ENCODE data around the gene LRRC55.
"Not testable (repeated sequence)": the region's sequence is repeated elsewhere in the genome, so short reads cannot be mapped to it uniquely, and the experiment has no call there.

Gene LRRC55

DNA sequence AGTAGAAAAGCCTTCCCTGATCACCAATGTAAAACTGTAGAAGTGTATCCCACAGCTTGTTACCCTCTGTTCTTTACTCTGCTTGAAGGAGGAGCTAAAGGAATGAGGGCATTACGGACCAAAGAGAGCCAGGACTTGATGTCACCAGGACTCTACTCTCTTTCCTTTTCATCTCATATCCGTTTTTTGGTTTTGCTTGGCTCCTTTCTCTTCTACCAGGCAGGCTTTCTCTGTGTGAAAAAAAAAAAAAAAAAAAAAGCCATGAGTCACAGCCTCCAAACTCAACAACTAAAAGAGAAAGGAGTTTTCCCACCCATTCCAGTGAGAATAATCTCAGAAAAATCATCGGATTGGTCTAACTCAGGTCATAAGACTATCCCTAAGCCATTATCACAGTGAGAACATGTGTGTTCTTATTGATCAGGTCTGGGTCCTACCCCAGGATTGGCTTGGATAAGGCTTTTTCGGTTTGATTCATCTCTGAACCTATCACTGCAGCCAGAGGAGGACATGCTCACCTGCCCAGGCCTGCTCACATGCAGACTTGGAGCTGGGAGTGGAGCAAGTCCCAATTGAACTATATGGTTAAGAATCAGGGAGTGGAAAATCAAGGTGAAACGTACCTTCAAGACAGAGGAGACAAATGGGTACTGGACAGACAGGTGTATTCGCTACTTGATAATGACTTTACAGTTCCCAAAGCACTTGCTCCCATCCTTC lies 19.4 kb upstream of the LRRC55 start:
- DNase-seq, result no peak

- no peak for DNase-seq
Measured at GRCh38 chr11:57163160-57163868, 18.4 kb upstream of the LRRC55 start.

GRCh38 chr11:57164317-57164716 lies 17.4 kb upstream of the LRRC55 start:
- DNase-seq, result no peak

GRCh38 chr11:57167125-57167846 lies 14.5 kb upstream of the LRRC55 start:
- DNase-seq, result no peak

- DNase-seq, result not testable (repeated sequence)
Measured at GRCh38 chr11:57169732-57170313, 11.9 kb upstream of the LRRC55 start.

- no peak for DNase-seq
Measured at GRCh38 chr11:57172031-57172430, 9.7 kb upstream of the LRRC55 start.

DNA sequence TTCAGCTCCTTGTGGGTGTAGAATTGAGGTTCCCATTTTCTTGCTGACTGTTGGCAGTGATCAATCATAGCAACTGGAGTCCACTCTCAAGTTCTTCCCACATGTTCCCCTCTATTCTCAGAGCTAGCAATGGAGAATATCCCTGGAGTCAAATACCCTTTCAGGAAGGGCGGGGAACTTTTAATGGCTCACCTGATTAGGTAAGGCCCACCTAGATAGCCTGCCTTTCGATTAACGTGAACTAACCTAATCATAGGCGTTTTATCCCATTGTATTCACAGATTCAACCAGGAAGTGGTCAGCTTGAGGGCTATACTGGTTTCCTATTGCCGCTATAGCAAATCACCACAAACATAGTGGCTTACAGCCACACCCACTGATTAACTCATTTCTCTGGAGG lies 7.1 kb upstream of the LRRC55 start:
- no peak for DNase-seq

DNA sequence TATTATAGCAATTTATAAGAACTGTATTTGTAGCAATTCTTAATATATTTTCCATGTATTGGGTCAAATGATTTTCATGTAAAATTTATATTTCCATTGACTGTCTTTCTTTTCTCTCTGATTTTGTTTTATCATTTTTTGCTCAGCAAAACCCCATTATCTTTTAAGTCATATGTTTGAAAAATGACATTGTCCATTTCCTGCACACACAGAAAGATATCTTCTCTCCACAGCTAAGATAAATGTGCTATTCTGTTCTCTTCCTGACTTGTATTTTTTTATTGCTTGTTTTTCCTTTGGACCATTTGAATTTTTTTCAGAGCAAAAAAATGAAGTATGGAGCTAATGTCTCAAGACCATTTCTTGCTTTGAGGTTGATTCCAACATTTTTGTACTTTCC lies 6.3 kb upstream of the LRRC55 start:
- DNase-seq, result no peak

DNA sequence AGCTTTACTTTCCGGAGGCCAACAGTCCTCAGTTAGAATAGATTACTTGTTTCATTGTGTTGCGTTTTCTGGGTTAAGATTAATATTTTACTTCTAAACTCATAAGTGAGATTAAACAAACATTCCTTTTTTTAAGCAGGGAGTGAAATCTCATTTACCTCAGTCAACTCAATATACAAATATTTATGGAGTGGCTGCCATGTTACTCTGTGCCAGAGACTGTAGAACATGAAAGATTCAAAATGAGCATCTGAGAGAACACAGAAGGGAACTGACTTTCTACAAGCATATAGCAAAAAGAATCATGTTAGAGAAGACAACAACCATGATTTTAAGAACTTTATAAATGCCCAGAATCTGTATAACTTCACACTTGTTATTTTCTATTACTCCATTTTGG lies 3.4 kb upstream of the LRRC55 start:
- DNase-seq, result no peak

DNA sequence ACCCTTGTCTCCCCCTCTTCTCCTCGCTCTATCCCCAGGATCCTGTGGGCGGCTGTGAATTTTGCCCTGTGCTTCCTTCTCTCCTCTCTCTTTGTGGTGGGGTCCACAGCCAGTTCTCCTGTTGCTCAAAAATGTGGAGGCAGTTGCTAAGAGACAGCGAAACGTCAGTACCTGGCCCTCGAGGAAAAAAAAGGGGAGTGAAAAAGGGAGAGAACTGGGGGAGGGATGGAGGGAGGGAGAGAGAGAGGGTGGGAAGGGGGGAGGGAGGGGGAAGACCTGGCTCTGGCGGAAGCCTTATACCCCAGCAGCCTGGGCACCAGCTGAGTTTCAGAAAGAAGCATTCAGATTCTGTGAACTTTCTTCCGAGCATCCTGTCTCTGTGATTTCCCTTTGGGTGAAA lies 2.1 kb upstream of the LRRC55 start:
- no peak for DNase-seq

DNA sequence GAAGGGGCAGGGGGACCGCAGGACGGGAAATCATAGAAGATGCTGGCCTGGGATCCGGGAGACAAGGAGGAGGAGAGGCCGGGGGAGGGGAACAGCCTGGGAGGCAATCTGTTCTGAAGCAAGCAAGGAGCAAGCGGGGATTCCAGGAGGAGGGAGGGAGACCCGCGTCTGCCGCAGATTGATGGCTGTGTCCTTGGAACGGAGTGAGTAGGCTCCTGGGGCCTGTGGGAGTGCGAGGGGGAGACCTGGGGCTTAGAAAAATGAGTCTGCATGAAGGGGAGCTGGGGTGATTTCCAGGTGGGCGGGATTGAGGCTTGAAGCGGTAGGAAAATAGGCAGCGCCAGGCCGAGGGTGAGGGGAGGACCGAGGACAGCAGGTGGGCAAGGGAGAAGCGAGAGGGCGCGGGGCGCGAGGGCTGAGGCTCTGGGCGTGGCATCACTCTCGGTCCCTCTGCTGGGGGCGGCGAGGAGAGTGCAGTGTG lies 1.6 kb upstream of the LRRC55 start:
- no peak for DNase-seq

DNA sequence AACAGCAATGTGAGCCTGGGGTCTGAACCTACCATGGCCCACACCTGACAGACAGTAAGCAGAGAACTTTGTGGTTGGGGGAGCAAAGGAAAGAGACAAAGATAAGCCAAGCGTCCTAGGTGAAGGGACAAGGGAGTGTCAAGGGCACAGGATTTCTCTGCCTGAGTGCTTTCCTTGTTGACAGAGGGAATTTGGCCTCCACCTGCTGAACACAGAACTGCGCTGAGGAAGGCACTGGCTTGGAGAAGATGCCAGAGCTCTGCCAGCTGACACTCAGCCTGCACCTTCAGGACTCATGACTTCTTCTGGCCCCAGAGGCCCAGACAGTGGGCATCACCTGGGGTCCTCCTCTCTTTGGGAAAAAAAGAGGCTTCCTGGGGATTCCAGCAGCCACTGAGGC lies 789 bp upstream of the LRRC55 start:
- no peak for DNase-seq

DNA sequence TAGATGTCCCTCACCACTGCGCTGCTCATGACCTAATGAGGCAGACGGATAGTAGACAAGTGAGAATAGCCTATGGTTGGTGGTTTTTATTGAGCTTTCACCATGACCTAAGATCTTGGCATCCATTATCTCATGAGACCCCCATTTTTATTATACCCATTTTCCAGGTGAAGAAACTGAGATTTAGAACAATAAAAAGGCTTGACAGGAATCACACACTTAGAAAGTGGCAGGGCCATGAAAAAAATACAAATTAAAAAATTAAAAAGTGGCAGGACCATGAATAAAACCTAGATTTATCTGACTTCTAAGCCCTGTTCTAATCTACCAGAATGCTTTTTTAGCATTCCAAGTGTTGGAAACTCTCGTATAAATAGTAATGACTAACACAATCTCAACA lies 1.1 kb downstream of the LRRC55 start:
- DNase-seq, result no peak

DNA sequence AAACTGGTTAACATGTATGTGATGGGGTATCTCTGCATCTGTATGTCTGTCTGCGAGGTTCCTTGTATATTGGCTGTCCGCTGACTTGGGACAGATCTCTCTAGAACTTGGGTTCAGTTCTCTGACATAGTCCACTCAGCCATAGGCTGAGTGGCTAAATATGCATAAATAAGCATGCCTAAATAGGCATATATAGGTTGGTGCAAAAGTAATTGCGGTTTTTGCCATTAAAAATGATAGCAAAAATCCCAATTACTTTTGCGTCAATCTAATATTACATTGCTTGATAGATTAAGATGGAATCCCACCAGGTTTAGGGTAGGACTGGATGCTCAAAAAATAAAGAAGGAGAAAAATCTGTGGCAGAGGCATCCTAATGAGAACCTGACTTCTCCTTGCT lies 8.8 kb downstream of the LRRC55 start:
- DNase-seq, result no peak

DNA sequence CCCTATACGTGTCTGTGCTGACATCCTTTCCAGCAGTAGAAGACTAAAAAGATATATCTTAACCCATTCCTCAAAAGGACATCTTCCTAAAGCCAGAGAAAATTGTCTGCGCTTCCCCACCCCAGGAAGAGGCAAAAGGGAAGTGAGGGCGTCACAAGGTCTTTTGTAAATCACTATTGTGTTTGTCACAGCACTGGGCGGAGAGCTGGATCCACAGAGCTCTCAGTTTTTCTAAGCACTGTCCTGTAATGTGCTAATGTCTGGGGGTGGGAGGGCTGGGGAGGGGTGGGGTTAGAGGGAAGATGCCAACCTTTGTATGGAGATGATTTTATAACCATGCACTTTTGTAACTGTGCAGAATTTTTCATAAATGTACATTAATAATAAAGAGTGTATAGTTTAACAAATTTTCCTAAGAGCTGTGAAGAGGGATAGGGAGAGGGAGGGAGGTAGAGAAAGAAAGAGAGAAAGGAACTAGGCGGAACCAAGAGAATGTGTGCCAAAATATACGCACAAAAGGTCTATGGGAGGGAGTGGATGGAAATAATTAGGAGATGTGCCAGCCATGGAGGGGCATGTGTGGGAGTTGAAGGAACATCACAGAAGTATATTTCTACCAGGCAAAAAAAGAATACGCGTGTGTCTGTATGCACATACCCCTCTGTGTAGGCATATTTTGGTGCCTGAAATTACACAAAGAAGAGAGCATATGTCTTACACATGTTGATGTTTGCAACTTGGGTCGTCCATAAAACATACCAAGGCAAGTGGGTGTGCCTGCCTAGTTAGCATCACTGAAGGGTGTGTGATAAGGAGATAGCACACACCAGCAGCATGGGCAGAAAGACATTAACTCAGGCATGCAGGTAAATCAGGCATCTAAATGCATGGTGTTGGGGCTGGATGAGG lies 9.8 kb downstream of the LRRC55 start:
- DNase-seq, result no peak

GRCh38 chr11:57192316-57192715 lies 10.6 kb downstream of the LRRC55 start:
- DNase-seq, result no peak

DNA sequence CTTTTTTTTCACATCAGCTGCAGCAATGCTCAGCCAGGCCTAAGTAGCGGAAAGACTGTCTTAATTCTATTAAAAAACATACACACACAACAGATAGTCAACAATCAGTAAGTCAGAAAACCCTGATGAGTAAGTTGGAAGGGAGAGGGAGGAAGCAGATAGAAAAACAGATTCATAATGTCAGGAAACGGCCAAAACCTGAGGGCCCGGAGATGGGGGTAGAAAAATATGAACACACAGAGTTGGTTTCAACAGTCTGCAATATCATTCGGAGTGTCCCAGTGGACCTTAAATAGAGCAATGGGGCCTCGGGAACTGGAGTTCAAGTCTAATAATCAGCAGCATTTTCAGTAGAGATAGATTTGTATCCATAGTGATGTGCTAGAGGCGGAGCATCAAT lies 14.8 kb downstream of the LRRC55 start:
- DNase-seq, result no peak

DNA sequence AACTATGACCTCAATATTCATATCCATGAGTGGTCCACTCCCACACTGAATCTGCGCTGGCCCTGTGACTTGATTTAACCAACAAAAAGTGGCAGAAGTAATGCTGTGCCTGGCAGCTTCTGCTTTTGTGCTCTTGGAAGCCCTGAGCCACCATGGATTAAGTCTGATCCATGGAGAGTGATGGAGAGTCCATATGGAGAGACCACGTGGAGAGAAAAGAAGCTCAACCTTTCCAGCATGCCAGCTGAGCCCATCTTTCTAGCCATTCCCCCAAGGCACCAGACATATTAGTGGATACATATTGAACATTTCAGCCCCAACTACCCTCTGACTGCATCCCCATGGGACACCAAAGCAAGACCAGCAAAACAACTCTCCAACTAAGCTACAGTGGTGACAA lies 16.0 kb downstream of the LRRC55 start:
- DNase-seq, result no peak

- no peak for DNase-seq
Measured at GRCh38 chr11:57199330-57199729, 17.6 kb downstream of the LRRC55 start.

DNA sequence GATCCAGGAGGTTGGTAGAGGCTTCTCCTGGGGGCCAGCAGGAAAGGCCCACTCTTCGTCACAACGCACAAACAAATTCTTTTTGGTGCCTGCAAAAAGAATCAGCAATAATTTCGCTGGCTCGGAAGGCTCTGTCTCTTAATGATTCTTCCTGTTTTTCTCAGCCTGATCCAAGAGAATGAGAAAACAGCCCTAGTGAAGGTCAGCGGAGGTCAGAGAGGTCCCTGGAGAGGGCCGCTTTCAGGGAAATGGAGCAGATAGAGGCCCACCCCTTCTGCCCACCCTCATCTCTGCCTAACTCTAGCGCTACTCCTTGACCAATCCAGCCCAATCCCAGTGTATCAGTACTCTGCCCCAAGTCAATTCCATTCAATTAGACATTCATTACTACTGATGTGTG lies 19.2 kb downstream of the LRRC55 start:
- no peak for DNase-seq

GRCh38 chr11:57202281-57202680 lies 20.5 kb downstream of the LRRC55 start:
- no peak for DNase-seq

- no peak for DNase-seq
Measured at GRCh38 chr11:57203359-57203758, 21.6 kb downstream of the LRRC55 start.

Measured in NCI-H526 treated with DMSO at 0.1 percent for 48 hours (cell line).